ENCODE measurements around the gene DEF6. TPM values are rescaled to one million over a fixed set of nuclear protein-coding genes. Genes with fewer than 3 reads are reported as not detected.
A peak's percentile ranks its signal among the peaks of the same experiment; 100 is the strongest.
"Not testable (repeated sequence)": the region's sequence is repeated elsewhere in the genome, so short reads cannot be mapped to it uniquely, and the experiment has no call there.

The DEF6 gene
- total RNA-seq, 1 donor from 2014 or later = 0.82 TPM

DNA sequence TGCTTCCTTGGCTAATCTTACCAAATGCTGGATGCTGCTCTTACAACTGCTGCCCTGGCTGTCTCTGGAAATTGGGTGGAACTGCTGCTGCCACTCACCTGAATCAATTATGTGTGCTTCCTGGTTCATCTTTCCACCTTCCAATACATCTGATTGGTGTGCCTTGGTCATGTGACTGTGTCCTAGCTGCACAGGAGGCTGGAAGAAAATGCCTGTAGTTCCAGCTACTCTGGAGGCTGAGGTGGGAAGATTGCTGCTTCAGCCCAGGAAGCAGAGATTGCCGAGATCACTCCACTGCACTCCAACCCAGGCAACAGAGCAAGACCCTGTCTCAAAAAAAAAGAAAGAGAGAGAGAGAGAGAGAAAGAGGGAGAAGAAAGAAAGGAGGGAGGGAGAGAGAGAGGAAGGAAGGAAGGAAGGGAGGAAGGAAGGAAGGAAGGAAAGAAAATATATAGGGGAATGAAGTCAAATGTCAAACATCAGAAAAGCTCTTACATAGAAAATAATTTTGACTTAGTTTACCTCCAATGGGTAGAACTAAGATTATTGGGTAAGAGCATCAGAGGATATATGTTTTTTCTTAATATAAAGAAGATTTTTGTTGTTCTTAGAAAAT, 30.6 kb downstream of the DEF6 start:
- H3K9me3 Mint-ChIP-seq (ENCODE audit: low read depth) = peaks cover 3% of the 10 kb centered on the region
- no peak overlapping the region for H3K4me3 Mint-ChIP-seq (ENCODE audit: unreplicated experiment)
- TF ChIP-seq, protein P1, sequence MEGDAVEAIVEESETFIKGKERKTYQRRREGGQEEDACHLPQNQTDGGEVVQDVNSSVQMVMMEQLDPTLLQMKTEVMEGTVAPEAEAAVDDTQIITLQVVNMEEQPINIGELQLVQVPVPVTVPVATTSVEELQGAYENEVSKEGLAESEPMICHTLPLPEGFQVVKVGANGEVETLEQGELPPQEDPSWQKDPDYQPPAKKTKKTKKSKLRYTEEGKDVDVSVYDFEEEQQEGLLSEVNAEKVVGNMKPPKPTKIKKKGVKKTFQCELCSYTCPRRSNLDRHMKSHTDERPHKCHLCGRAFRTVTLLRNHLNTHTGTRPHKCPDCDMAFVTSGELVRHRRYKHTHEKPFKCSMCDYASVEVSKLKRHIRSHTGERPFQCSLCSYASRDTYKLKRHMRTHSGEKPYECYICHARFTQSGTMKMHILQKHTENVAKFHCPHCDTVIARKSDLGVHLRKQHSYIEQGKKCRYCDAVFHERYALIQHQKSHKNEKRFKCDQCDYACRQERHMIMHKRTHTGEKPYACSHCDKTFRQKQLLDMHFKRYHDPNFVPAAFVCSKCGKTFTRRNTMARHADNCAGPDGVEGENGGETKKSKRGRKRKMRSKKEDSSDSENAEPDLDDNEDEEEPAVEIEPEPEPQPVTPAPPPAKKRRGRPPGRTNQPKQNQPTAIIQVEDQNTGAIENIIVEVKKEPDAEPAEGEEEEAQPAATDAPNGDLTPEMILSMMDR (IDR thresholded peaks at IDR 0.05) = no peak
- H3K4me1 Mint-ChIP-seq (ENCODE audit: low read depth) = no peaks in the 10 kb centered on the region
- peaks cover 5% of the 10 kb centered on the region for H3K27me3 Mint-ChIP-seq (ENCODE audit: low read depth)
- no peak for DNase-seq (ENCODE audit: low spot score)
- peaks cover 3% of the 10 kb centered on the region for H3K36me3 Mint-ChIP-seq (ENCODE audit: low read depth)
- H3K27ac Mint-ChIP-seq (ENCODE audit: unreplicated experiment) = no peak overlapping the region

DNA sequence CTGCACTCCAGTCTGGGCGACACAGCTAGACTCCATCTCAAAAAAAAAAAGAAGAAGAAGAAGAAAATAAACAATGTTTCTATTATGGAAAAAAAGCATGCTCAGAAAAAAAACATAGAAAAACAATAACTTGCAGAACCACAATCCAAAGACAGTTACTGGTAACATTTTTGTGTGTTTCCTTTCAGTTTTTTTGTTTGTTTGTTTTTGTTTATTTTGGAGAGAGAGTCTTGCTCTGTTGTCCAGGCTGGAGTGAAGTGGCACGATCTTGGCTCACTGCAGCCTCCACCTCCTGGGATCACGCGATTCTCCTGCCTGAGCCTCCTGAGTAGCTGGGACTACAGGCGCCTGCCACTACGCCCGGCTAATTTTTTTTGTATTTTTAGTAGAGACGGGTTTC, 31.3 kb downstream of the DEF6 start:
- DNase-seq (ENCODE audit: low spot score); H3K4me3 Mint-ChIP-seq (ENCODE audit: unreplicated experiment); H3K36me3 Mint-ChIP-seq (ENCODE audit: low read depth); H3K4me1 Mint-ChIP-seq (ENCODE audit: low read depth); H3K27ac Mint-ChIP-seq (ENCODE audit: unreplicated experiment); H3K9me3 Mint-ChIP-seq (ENCODE audit: low read depth): not testable (repeated sequence)
- H3K27me3 Mint-ChIP-seq (ENCODE audit: low read depth) = peaks cover 11% of the 10 kb centered on the region

DNA sequence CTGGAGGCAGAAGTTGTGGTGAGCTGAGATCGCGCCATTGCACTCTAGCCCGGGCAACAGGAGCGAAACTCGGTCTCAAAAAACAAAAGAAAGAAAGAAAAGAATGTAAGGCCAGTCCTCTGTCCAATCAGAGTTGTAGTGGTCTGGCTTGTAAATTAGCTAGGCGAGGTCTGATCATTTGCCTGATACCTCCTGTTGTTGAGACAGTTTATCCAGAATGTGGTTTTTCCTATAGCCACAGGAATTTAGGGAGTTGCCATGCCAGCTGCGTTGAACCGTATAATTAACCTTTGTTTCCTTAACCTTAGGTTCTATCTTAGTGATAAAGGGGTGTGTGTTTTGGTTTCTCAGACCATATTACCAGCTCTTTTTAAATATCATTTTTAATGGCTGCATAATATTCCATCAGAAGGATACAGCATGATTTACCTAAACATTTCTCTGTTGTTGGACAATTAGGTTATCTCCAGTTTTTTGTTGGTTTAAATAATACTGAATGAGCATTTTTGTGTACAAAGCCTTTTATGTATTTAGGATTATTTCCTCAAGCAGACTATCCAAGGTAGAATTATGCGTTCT, 33.0 kb downstream of the DEF6 start:
- TF ChIP-seq, protein P1 (IDR thresholded peaks at IDR 0.05) = no peak
- no peak for DNase-seq (ENCODE audit: low spot score)
- Mint-ChIP-seq H3K4me3 (ENCODE audit: unreplicated experiment) (no peak overlapping the region), H3K27me3 (ENCODE audit: low read depth) (peaks cover 25% of the 10 kb centered on the region), H3K4me1 (ENCODE audit: low read depth) (no peaks in the 10 kb centered on the region), H3K36me3 (ENCODE audit: low read depth) (peaks cover 6% of the 10 kb centered on the region), H3K27ac (ENCODE audit: unreplicated experiment) (no peak overlapping the region), H3K9me3 (ENCODE audit: low read depth) (peaks cover 3% of the 10 kb centered on the region)

DNA sequence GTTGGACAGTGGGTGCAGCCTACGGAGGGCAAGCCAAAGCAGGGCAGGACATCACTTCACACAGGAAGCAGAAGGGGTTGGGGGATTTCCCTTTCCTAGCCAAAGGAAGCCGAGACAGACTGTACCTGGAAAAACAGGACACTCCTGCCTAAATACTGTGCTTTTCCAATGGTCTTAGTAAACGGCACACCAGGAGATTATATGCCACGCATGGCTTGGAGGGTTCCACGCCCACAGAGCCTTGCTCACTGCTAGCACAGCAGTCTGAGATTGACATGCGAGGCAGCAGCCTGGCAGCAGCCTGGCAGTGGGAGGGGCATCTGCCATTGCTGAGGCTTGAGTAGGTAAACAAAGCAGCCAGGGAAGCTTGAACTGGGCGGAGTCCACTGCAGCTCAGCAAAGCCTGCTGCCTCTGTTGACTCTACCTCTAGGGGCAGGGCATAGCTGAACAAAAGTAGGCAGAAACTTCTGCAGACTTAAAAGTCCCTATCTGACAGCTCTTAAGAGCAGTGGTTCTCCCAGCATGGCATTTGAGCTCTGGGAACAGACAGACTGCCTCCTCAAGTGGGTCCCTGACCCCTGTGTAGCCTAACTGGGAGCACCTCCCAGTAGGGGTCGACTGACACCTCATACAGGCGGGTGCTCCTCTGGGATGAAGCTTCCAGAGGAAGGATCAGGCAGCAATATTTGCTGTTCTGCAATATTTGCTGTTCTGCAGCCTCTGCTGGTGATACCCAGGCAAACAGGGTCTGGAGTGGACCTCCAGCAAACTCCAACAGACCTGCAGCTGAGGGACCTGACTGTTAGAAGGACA, 34.7 kb downstream of the DEF6 start:
- H3K27ac Mint-ChIP-seq (ENCODE audit: unreplicated experiment); H3K36me3 Mint-ChIP-seq (ENCODE audit: low read depth); H3K4me1 Mint-ChIP-seq (ENCODE audit: low read depth); H3K4me3 Mint-ChIP-seq (ENCODE audit: unreplicated experiment); H3K9me3 Mint-ChIP-seq (ENCODE audit: low read depth): not testable (repeated sequence)
- H3K27me3 Mint-ChIP-seq (ENCODE audit: low read depth) = peaks cover 31% of the 10 kb centered on the region
- peak; percentile 43 for DNase-seq (ENCODE audit: low spot score)

DNA sequence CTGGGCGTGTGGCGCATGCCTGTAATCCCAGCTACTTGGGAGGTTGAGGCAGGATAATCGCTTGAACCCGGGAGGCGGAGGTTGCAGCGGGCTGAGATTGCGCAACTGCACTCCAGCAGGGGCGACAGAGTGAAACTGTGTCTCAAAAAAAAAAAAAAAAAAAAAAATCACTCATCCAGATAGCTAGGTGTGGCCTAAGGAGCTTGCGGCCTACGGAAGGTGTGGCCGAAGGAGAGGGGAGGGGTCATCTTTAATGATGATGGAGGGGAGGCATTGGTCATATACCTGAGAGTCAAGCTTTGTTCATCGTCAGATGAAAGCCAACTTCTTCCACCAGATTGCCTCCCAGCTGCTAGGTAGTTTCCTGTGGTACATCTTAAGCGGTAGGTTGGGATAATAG, 43.9 kb downstream of the DEF6 start:
- no peak overlapping the region for H3K27ac Mint-ChIP-seq (ENCODE audit: unreplicated experiment)
- H3K27me3 Mint-ChIP-seq (ENCODE audit: low read depth) = peaks cover 15% of the 10 kb centered on the region
- H3K9me3 Mint-ChIP-seq (ENCODE audit: low read depth) = no peaks in the 10 kb centered on the region
- no peaks in the 10 kb centered on the region for H3K36me3 Mint-ChIP-seq (ENCODE audit: low read depth)
- H3K4me3 Mint-ChIP-seq (ENCODE audit: unreplicated experiment) = no peak overlapping the region
- no peak for DNase-seq (ENCODE audit: low spot score)
- H3K4me1 Mint-ChIP-seq (ENCODE audit: low read depth) = peaks cover 29% of the 10 kb centered on the region
- TF ChIP-seq, protein P1 (IDR thresholded peaks at IDR 0.05) = no peak

DNA sequence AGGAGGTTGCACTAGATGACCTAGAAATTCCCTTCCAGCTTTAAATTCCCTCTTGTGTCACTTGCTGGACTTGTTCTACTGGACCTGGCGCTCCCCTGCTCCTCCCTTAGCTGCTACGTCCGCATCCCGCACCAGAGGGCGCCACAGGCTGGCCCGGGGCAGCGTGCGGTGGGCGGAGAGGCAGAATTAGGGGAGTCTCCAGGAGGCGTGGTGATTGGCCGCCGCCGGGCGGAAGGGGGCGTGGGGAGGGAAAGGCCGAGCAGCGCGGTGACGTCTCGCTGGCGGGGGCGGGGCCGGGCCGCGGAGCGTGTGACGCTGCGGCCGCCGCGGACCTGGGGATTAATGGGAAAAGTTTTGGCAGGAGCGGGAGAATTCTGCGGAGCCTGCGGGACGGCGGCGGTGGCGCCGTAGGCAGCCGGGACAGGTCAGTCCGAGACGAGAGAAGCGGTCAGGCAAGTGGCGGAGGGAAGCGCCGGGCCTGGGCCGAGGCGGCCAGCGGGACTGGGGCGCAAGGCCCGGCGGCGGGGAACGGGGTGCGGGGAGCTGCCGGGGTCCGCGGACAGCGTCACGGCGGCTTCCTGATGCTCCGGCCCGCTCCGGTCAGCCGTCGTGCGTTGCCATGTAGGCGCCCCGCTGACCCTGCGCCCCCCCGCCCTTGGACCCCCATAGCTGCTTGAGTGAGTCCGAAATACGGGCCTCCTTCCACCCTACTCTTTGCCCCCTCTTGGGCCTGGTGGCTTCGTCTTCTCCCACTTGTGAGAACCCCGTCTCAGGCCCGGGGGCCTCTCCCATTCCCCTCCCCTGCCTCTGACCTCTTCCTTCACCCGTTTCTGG, 44.9 kb downstream of the DEF6 start, which contains the start of gene PPARD:
TSS of gene PPARD (plus strand) at position 301 of the 834 bp plus-strand sequence. CDS start 68,530 bp downstream, outside the sequence.
- peak within 1 kb of the TSS; percentile 98 for H3K27ac Mint-ChIP-seq (ENCODE audit: unreplicated experiment)
- H3K36me3 Mint-ChIP-seq (ENCODE audit: low read depth) = no peaks in the 10 kb centered on the region
- TF ChIP-seq, protein P1 (IDR thresholded peaks at IDR 0.05) = peak; percentile 96
- H3K9me3 Mint-ChIP-seq (ENCODE audit: low read depth) = no peaks in the 10 kb centered on the region
- peaks cover 9% of the 10 kb centered on the region for H3K27me3 Mint-ChIP-seq (ENCODE audit: low read depth)
- peaks cover 29% of the 10 kb centered on the region for H3K4me1 Mint-ChIP-seq (ENCODE audit: low read depth)
- H3K4me3 Mint-ChIP-seq (ENCODE audit: unreplicated experiment) = peak within 1 kb of the TSS; percentile 92
- peak; percentile 99 for DNase-seq (ENCODE audit: low spot score)

Data from chondrocyte (in vitro differentiated cells).